Spleen (tissue), 11 donors: ENCODE results near the gene USP5. TPM values are rescaled to one million over a fixed set of nuclear protein-coding genes. Genes with fewer than 3 reads are reported as not detected.

Experiments used
- DNase-seq: peaks from one replicate; pipeline ENCODE4 v3.0.0-alpha.2; 2020
- H3K27ac ChIP-seq, 8 donors: fragments of 200-600 bp; sonication (generic) in 7 of 8; 1 replicate in 4 of 8; 2 replicates in 4 of 8; pipeline versions ENCODE4 v1.5.0 to v1.8.0; 2016 to 2021; ENCODE audit warnings: inconsistent platforms in 4 of 8, mild to moderate bottlenecking in 4 of 8, moderate library complexity in 1 of 8
- H3K27me3 ChIP-seq, 7 donors: fragments of 200-600 bp; sonication (generic) in 6 of 7; replicated peaks in 1 of 7; 1 replicate in 4 of 7; 2 replicates in 3 of 7; pipeline versions ENCODE4 v1.5.0 to v1.8.0; 2016 to 2021; ENCODE audit warnings: inconsistent platforms in 3 of 7, mild to moderate bottlenecking in 1 of 7
- H3K36me3 ChIP-seq, 6 donors: fragments of 200-600 bp; sonication (generic) in 5 of 6; 1 replicate in 4 of 6; 2 replicates in 2 of 6; pipeline versions ENCODE4 v1.5.0 to v1.8.0; 2016 to 2021; ENCODE audit warnings: inconsistent platforms in 2 of 6
- H3K4me1 ChIP-seq, 6 donors: fragments of 200-600 bp; sonication (generic) in 5 of 6; 1 replicate in 3 of 6; 2 replicates in 3 of 6; pipeline versions ENCODE4 v1.5.0 to v1.8.0; 2016 to 2021; ENCODE audit warnings: inconsistent platforms in 3 of 6
- H3K4me3 ChIP-seq, 8 donors: fragments of 200-600 bp; sonication (generic) in 7 of 8; 1 replicate in 4 of 8; 2 replicates in 4 of 8; pipeline versions ENCODE4 v1.5.0 to v1.8.0; 2016 to 2021; ENCODE audit warnings: inconsistent platforms in 4 of 8, mild to moderate bottlenecking in 4 of 8, moderate library complexity in 2 of 8
- H3K9me3 ChIP-seq, 8 donors: fragments of 200-600 bp; sonication (generic) in 7 of 8; 1 replicate in 4 of 8; 2 replicates in 4 of 8; pipeline versions ENCODE4 v1.5.0 to v1.8.0; 2016 to 2021; ENCODE audit warnings: inconsistent platforms in 4 of 8
- CTCF ChIP-seq, 11 experiments: fragments of 200-600 bp in 7 of 11; fragments of 450-650 bp in 4 of 11; sonication (generic) in 4 of 11; IDR thresholded peaks in 8 of 11; conservative IDR thresholded peaks in 3 of 11; 1 replicate in 7 of 11; 2 replicates in 4 of 11; pipeline versions ENCODE4 v1.4.0 to v1.8.0; 2016 to 2021; ENCODE audit warnings: antibody characterized with exemption in 11 of 11, inconsistent platforms in 4 of 11, mild to moderate bottlenecking in 1 of 11
- POLR2A ChIP-seq, 3 donors: fragments of 450-650 bp; IDR thresholded peaks; one replicate each; pipeline ENCODE4 v1.5.1; 2017; ENCODE audit warnings: antibody characterized with exemption in 3 of 3, mild to moderate bottlenecking in 1 of 3
- POLR2AphosphoS5 ChIP-seq, 3 donors: sonication (generic); formaldehyde crosslinking; IDR thresholded peaks; one replicate each; pipeline ENCODE4 v1.5.1; 2017; ENCODE audit warnings: antibody characterized with exemption in 3 of 3
- WGBS, 5 donors: extraction: QIAGEN DNeasy Blood & Tissue Kit in 3 of 5; methylation state at CpG; one replicate each; pipeline versions ENCODE4 v1.1.5 to v1.1.7; 2013 to 2018; 5-methylcytosine and 5-hydroxymethylcytosine counted together
- intact Hi-C: fragments of 100-400 bp; cut with DNase I; formaldehyde crosslinking; loops from one replicate; pipeline ENCODE4 v1.15.0; 2023; ENCODE audit warnings: low total_unique reads
- polyA plus RNA-seq, 3 donors: library from polyadenylated mRNA; stranded (reverse); fragments of 200-250 nt; gene quantifications; one replicate each; pipeline ENCODE4 v1.2.1, GENCODE V29; 2013
- total RNA-seq, 7 donors: library from RNA; depleted of rRNA in 3 of 7; stranded (reverse); fragments of >200 nt in 3 of 7; fragmentation: NEBNext Ultra II Directional in 4 of 7; extraction: Animal tissue kit (Norgen Biotek cat#: 25700) in 4 of 7; gene quantifications; one replicate each; pipeline versions ENCODE4 v1.1.0 to v1.2.1, GENCODE V29; 2016 to 2021
- donor health status: healthy with polysubstance abuse.
- donor health status: DM: no; HTN: no; CAD: no; lungs with moderate emphysema.
- donor health status: DM: no; HTN: no; CAD: no.
- donor health status: Bipolar disorder and iron deficiency.
- donor health status: healthy.
- donor health status: DM: no; HTN: no; CAD: no.
- donor health status: DM: yes; HTN: yes; CAD: no.

USP5 gene
- total and polyA plus RNA-seq, 10 donors, result 23.1 to 62.4 (median 40.8) TPM

- Histone ChIP-seq H3K4me1 (peaks cover 14 to 45% (median 25%) of the 10 kb centered on the region in 6 donors), H3K4me3 (peak overlapping the region; percentile 49 to 95 (median 68)), H3K27me3 (no peaks in the 10 kb centered on the region), H3K27ac (peak overlapping the region; percentile 48 to 98 (median 97)), H3K36me3 (peaks cover 7 to 44% (median 25%) of the 10 kb centered on the region in 6 donors), H3K9me3 (no peaks in the 10 kb centered on the region)
- 1 to 4% (median 2%) methylated on average over 18 of the region's 18 CpGs for WGBS, 5 donors
- intact Hi-C loops, result loop anchor here (10.0 kb wide), 1 partner anchor 288 kb away; the partner anchor contains the start of gene NOP2
- DNase-seq, result peak; percentile 84
- TF ChIP-seq POLR2A (IDR thresholded peaks at IDR 0.05) (no peak), POLR2AphosphoS5 (IDR thresholded peaks at IDR 0.05) (no peak), CTCF (IDR thresholded peaks at IDR 0.05 in 8 of 11, conservative IDR thresholded peaks at IDR 0.05 in 3 of 11) (no peak)
These were observed 853 bp downstream of the USP5 start for GRCh38 chr12:6852651-6853354.

GRCh38 chr12:6853626-6854025, 1.7 kb downstream of the USP5 start:
- no peak for DNase-seq
- H3K27me3 ChIP-seq, result no peaks in the 10 kb centered on the region
- H3K36me3 ChIP-seq, result peaks cover 10 to 48% (median 33%) of the 10 kb centered on the region in 6 donors
- WGBS, 5 donors, result 29 to 78% (median 71%) methylated on average over 1 of the region's 1 CpG
- H3K4me3 ChIP-seq, result peak overlapping the region in 1 of 8 donors; percentile 95
- H3K4me1 ChIP-seq, result peaks cover 14 to 45% (median 25%) of the 10 kb centered on the region in 6 donors
- no peaks in the 10 kb centered on the region for H3K9me3 ChIP-seq
- no peak for TF ChIP-seq POLR2AphosphoS5 (IDR thresholded peaks at IDR 0.05)
- no peak for TF ChIP-seq POLR2A (IDR thresholded peaks at IDR 0.05)
- TF ChIP-seq CTCF (IDR thresholded peaks at IDR 0.05 in 8 of 11, conservative IDR thresholded peaks at IDR 0.05 in 3 of 11), result no peak
- H3K27ac ChIP-seq, result peak overlapping the region in 5 of 8 donors; percentile 95 to 98 (median 97)
- intact Hi-C loops, result loop anchor here (10.0 kb wide), 1 partner anchor 289 kb away; the partner anchor contains the start of gene NOP2

GRCh38 chr12:6854036-6854435, 2.1 kb downstream of the USP5 start:
- H3K27me3 ChIP-seq, result no peaks in the 10 kb centered on the region
- intact Hi-C loops, result loop anchor here (10.0 kb wide), 1 partner anchor 289 kb away; the partner anchor contains the start of gene NOP2
- peaks cover 14 to 45% (median 25%) of the 10 kb centered on the region in 6 donors for H3K4me1 ChIP-seq
- H3K4me3 ChIP-seq, result no peak overlapping the region
- no peak for DNase-seq
- peaks cover 10 to 48% (median 37%) of the 10 kb centered on the region in 6 donors for H3K36me3 ChIP-seq
- TF ChIP-seq POLR2AphosphoS5 (IDR thresholded peaks at IDR 0.05), result no peak
- peak overlapping the region in 3 of 8 donors; percentile 95 to 98 (median 98) for H3K27ac ChIP-seq
- WGBS, 5 donors, result 68 to 88% (median 83%) methylated on average over 6 of the region's 6 CpGs
- no peaks in the 10 kb centered on the region for H3K9me3 ChIP-seq

GRCh38 chr12:6855322-6855721, 3.4 kb downstream of the USP5 start:
- peaks cover 10 to 55% (median 50%) of the 10 kb centered on the region in 6 donors for H3K36me3 ChIP-seq
- intact Hi-C loops, result loop anchor here (10.0 kb wide), 1 partner anchor 291 kb away; the partner anchor contains the start of gene NOP2
- no peak for DNase-seq
- H3K4me1 ChIP-seq, result peaks cover 14 to 35% (median 24%) of the 10 kb centered on the region in 6 donors
- TF ChIP-seq CTCF (IDR thresholded peaks at IDR 0.05 in 8 of 11, conservative IDR thresholded peaks at IDR 0.05 in 3 of 11), result no peak
- whole genome bisulfite sequencing, 5 donors, result 92 to 93% (median 92%) methylated on average over 14 of the region's 14 CpGs
- H3K9me3 ChIP-seq, result no peaks in the 10 kb centered on the region
- peak overlapping the region in 1 of 8 donors; percentile 25 for H3K27ac ChIP-seq
- no peaks in the 10 kb centered on the region for H3K27me3 ChIP-seq
- H3K4me3 ChIP-seq, result no peak overlapping the region
